K562 (cell line): ENCODE measurements around the gene CRYBG2. TPM values are rescaled to one million over a fixed set of nuclear protein-coding genes. Genes with fewer than 3 reads are reported as not detected.
A peak's percentile ranks its signal among the peaks of the same experiment; 100 is the strongest.

Experiments
- BCOR ChIP-seq: fragments of 450-650 bp; IDR thresholded peaks from 2 replicates; pipeline ENCODE4 v1.6.1; 2016
- DMBX1 ChIP-seq: fragments of 250-450 bp; sonication (Bioruptor Pico); IDR thresholded peaks from 2 replicates; pipeline ENCODE4 v1.8.0; 2022; ENCODE audit warnings: inconsistent platforms, mild to moderate bottlenecking, moderate library complexity, borderline replicate concordance
- HIVEP1 ChIP-seq: fragments of 250-450 bp; sonication (Bioruptor Pico); IDR thresholded peaks from 2 replicates; pipeline ENCODE4 v1.4.0; 2020; ENCODE audit warnings: mild to moderate bottlenecking
- KDM4B ChIP-seq, 2 experiments: fragments of 450-650 bp in 1 of 2; sonication (generic) in 1 of 2; IDR thresholded peaks; 2 replicates each; pipeline ENCODE4 v1.6.1; 2016 to 2017; ENCODE audit warnings: borderline replicate concordance in 2 of 2, antibody characterized with exemption in 1 of 2, low read depth in 1 of 2, mild to moderate bottlenecking in 1 of 2
- NR2C1 ChIP-seq, 2 experiments: fragments of 450-650 bp; IDR thresholded peaks; 2 replicates each; pipeline ENCODE4 v1.6.1; 2017; ENCODE audit warnings: mild to moderate bottlenecking in 2 of 2, antibody characterized with exemption in 1 of 2, inconsistent platforms in 1 of 2, missing compliant biosample characterization in 1 of 2, missing genetic modification characterization in 1 of 2
- SIX5 ChIP-seq, 2 experiments: IDR thresholded peaks; 2 replicates each; pipeline ENCODE4 v1.6.1; 2011; ENCODE audit warnings: low read length in 2 of 2, borderline replicate concordance in 1 of 2, low read depth in 1 of 2, mild to moderate bottlenecking in 1 of 2, moderate library complexity in 1 of 2; ENCODE audit not compliant: insufficient read depth in 1 of 2
- SMARCA4 ChIP-seq: fragments of 450-650 bp; IDR thresholded peaks from 2 replicates; pipeline ENCODE4 v1.6.1; 2016
- TCF3 ChIP-seq: sonication (generic); formaldehyde crosslinking; IDR thresholded peaks from 2 replicates; pipeline ENCODE4 v1.4.0; 2020; ENCODE audit warnings: mild to moderate bottlenecking, missing genetic modification reagents
- YY1 ChIP-seq, 3 experiments: IDR thresholded peaks; 2 replicates each; pipeline ENCODE4 v1.6.1; 2011; ENCODE audit warnings: low read length in 2 of 3, mild to moderate bottlenecking in 2 of 3, moderate library complexity in 2 of 3, borderline replicate concordance in 1 of 3, control low read depth in 1 of 3, low read depth in 1 of 3; ENCODE audit not compliant: insufficient read depth in 3 of 3, insufficient replicate concordance in 2 of 3, control insufficient read depth in 1 of 3, insufficient read length in 1 of 3; ENCODE audit errors: extremely low read depth in 1 of 3
- ZNF175 ChIP-seq: fragments of 200-800 bp; sonication (Bioruptor generic); IDR thresholded peaks from 2 replicates; pipeline ENCODE4 v1.6.1; 2016; ENCODE audit warnings: low read depth, mild to moderate bottlenecking, missing genetic modification characterization, missing compliant biosample characterization
- ZNF212 ChIP-seq: fragments of 450-650 bp; formaldehyde crosslinking; IDR thresholded peaks from 2 replicates; pipeline ENCODE4 v1.4.0; 2020; ENCODE audit warnings: mild to moderate bottlenecking
- ZNF668 ChIP-seq: fragments of 250-450 bp; sonication (Bioruptor Pico); IDR thresholded peaks from 2 replicates; pipeline ENCODE4 v1.8.0; 2022; ENCODE audit warnings: mild to moderate bottlenecking, inconsistent platforms
- polyA plus RNA-seq, 8 experiments: library from polyadenylated mRNA; depleted of rRNA in 4 of 8; stranded (reverse) in 5 of 8; unstranded in 3 of 8; fragments of >200 nt; fragmentation: Nextera tagmentation in 2 of 8; fragmentation: Illumina TruSeq in 1 of 8; extraction: Ambion mirVana in 2 of 8; extraction: Trizol in 1 of 8; gene quantifications; 2 replicates each; pipeline versions ENCODE4 v1.2.1 to v1.2.3, GENCODE V29; 2011 to 2014; ENCODE audit warnings: inconsistent platforms in 1 of 8, missing spikeins in 1 of 8
- total RNA-seq, 7 experiments: library from RNA; depleted of rRNA in 6 of 7; stranded (reverse); fragments of >200 nt in 6 of 7; fragmentation: Illumina TruSeq in 2 of 7; extraction: Trizol in 2 of 7; gene quantifications; 2 replicates each; pipeline versions ENCODE4 v1.2.1 to v1.2.3, GENCODE V29; 2011 to 2021; ENCODE audit warnings: low replicate concordance in 1 of 7
- TF ChIP-seq, protein P1 (sequence below): fragments of 450-650 bp; IDR thresholded peaks from 2 replicates; pipeline ENCODE4 v1.6.1; 2016; ENCODE audit warnings: missing biosample characterization, missing genetic modification characterization
- TF ChIP-seq, protein P2 (sequence below): fragments of 450-650 bp; IDR thresholded peaks from 2 replicates; pipeline ENCODE4 v1.6.1; 2017; ENCODE audit warnings: antibody characterized with exemption, mild to moderate bottlenecking

Gene CRYBG2
- total and polyA plus RNA-seq, 9 of the 15 experiments (the other 6 are each of a cell fraction or from before 2014, with no cell fraction given): 0.39 to 8.5 (median 3.7) TPM

DNA sequence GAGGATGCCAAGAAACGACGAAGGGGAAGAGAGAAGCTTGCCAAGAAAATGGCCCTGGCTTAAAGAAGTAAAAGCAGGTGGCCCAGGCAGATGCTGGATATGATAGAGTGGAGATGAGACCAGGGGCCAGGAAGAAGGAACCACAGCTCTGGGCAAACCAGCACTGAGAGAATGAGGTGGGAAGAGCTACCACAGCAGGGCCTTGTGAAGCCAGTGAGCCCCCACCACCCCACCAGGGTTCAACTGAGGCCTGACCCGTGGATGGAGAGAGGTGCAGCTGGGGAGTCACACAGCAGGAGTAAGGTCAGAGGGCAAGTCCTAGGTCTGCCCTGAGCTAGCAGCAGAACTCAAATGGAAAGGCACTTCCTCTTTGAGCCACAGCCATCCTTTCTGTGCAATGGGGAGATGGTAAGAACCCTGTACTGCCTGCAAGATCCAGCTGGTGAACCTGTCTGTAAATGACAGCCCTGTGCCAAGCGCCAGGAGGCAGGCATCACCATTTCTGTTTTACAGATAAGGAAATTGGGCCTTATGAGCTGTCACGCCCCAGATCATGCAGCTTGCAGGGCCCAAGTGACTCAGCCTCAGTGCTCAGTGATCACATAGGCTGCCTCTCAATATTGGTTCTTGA is 65.5 kb downstream of the CRYBG2 start (continued):
- TF ChIP-seq, protein P1, sequence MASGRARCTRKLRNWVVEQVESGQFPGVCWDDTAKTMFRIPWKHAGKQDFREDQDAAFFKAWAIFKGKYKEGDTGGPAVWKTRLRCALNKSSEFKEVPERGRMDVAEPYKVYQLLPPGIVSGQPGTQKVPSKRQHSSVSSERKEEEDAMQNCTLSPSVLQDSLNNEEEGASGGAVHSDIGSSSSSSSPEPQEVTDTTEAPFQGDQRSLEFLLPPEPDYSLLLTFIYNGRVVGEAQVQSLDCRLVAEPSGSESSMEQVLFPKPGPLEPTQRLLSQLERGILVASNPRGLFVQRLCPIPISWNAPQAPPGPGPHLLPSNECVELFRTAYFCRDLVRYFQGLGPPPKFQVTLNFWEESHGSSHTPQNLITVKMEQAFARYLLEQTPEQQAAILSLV (tag): no peak
- TF ChIP-seq ZNF175 (CRISPR knock-in tag) (no peak), HIVEP1 (CRISPR knock-in tag) (0 out of 2 replicates have a peak, but pooled peaks have one; percentile 19), ZNF668 (CRISPR knock-in tag) (no peak), ZNF212 (0 out of 2 replicates have a peak, but pooled peaks have one; percentile 14), SMARCA4 (peak; percentile 44), YY1 (IDR thresholded peaks at IDR 0.05; ENCODE audit: borderline replicate concordance in 1 of 3, control insufficient read depth in 1 of 3, extremely low read depth in 1 of 3, insufficient read depth in 3 of 3, insufficient read length in 1 of 3, insufficient replicate concordance in 2 of 3, low read depth in 1 of 3, low read length in 2 of 3) (peak in 1 of 3 experiments; percentile 7), BCOR (peak; percentile 89), SIX5 (IDR thresholded peaks at IDR 0.05; ENCODE audit: borderline replicate concordance in 1 of 2, insufficient read depth in 1 of 2, low read depth in 1 of 2, low read length in 2 of 2) (no peak), KDM4B (IDR thresholded peaks at IDR 0.05; ENCODE audit: borderline replicate concordance in 2 of 2, low read depth in 1 of 2) (no peak), DMBX1 (CRISPR knock-in tag) (peak; percentile 53; the same call in 1 of the 2 replicates), TCF3 (peak; percentile 24), NR2C1 (IDR thresholded peaks at IDR 0.05) (peak; percentile 85), NR2C1 (tag; IDR thresholded peaks at IDR 0.05) (peak; percentile 89)
- TF ChIP-seq, protein P2, sequence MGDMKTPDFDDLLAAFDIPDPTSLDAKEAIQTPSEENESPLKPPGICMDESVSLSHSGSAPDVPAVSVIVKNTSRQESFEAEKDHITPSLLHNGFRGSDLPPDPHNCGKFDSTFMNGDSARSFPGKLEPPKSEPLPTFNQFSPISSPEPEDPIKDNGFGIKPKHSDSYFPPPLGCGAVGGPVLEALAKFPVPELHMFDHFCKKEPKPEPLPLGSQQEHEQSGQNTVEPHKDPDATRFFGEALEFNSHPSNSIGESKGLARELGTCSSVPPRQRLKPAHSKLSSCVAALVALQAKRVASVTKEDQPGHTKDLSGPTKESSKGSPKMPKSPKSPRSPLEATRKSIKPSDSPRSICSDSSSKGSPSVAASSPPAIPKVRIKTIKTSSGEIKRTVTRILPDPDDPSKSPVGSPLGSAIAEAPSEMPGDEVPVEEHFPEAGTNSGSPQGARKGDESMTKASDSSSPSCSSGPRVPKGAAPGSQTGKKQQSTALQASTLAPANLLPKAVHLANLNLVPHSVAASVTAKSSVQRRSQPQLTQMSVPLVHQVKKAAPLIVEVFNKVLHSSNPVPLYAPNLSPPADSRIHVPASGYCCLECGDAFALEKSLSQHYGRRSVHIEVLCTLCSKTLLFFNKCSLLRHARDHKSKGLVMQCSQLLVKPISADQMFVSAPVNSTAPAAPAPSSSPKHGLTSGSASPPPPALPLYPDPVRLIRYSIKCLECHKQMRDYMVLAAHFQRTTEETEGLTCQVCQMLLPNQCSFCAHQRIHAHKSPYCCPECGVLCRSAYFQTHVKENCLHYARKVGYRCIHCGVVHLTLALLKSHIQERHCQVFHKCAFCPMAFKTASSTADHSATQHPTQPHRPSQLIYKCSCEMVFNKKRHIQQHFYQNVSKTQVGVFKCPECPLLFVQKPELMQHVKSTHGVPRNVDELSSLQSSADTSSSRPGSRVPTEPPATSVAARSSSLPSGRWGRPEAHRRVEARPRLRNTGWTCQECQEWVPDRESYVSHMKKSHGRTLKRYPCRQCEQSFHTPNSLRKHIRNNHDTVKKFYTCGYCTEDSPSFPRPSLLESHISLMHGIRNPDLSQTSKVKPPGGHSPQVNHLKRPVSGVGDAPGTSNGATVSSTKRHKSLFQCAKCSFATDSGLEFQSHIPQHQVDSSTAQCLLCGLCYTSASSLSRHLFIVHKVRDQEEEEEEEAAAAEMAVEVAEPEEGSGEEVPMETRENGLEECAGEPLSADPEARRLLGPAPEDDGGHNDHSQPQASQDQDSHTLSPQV: peak; percentile 87
